Ascending aorta (tissue), 2 donors: ENCODE measurements around the gene KMT5C. TPM values are rescaled to one million over a fixed set of nuclear protein-coding genes. Genes with fewer than 3 reads are reported as not detected.

Source experiments
- DNase-seq, 2 donors: peaks; one replicate each; pipeline ENCODE4 v3.0.0-alpha.2; 2019; ENCODE audit warnings: low spot score in 2 of 2
- H3K27ac ChIP-seq, 2 donors: fragments of 200-600 bp; sonication (generic); one replicate each; pipeline ENCODE4 v1.5.1; 2016 to 2017; ENCODE audit warnings: mild to moderate bottlenecking in 1 of 2
- H3K27me3 ChIP-seq: fragments of 200-600 bp; sonication (generic); one replicate; pipeline ENCODE4 v1.5.1; 2017
- H3K36me3 ChIP-seq, 2 donors: fragments of 200-600 bp; sonication (generic); one replicate each; pipeline ENCODE4 v1.5.1; 2016
- H3K4me1 ChIP-seq, 2 donors: fragments of 200-600 bp; sonication (generic); one replicate each; pipeline ENCODE4 v1.5.1; 2016 to 2017; ENCODE audit warnings: mild to moderate bottlenecking in 1 of 2
- H3K4me3 ChIP-seq, 2 donors: fragments of 200-600 bp; sonication (generic); one replicate each; pipeline ENCODE4 v1.5.1; 2016 to 2017; ENCODE audit warnings: mild to moderate bottlenecking in 1 of 2
- H3K9me3 ChIP-seq, 2 donors: fragments of 200-600 bp; sonication (generic); one replicate each; pipeline ENCODE4 v1.5.1; 2016
- CTCF ChIP-seq, 3 experiments: fragments of 200-600 bp in 2 of 3; fragments of 450-650 bp in 1 of 3; sonication (generic) in 2 of 3; IDR thresholded peaks; one replicate each; pipeline ENCODE4 v1.5.1; 2016 to 2019; ENCODE audit warnings: antibody characterized with exemption in 3 of 3, mild to moderate bottlenecking in 1 of 3, moderate library complexity in 1 of 3
- intact Hi-C: fragments of 100-400 bp; cut with DNase I; formaldehyde crosslinking; loops from one replicate; pipeline ENCODE4 v1.15.1; 2023
- total RNA-seq: library from RNA; depleted of rRNA; stranded (reverse); fragments of >200 nt; gene quantifications from one replicate; pipeline ENCODE4 v1.1.0, GENCODE V29; 2016

Gene KMT5C
- total RNA-seq, 1 donor from 2014 or later, result 21.7 TPM

DNA sequence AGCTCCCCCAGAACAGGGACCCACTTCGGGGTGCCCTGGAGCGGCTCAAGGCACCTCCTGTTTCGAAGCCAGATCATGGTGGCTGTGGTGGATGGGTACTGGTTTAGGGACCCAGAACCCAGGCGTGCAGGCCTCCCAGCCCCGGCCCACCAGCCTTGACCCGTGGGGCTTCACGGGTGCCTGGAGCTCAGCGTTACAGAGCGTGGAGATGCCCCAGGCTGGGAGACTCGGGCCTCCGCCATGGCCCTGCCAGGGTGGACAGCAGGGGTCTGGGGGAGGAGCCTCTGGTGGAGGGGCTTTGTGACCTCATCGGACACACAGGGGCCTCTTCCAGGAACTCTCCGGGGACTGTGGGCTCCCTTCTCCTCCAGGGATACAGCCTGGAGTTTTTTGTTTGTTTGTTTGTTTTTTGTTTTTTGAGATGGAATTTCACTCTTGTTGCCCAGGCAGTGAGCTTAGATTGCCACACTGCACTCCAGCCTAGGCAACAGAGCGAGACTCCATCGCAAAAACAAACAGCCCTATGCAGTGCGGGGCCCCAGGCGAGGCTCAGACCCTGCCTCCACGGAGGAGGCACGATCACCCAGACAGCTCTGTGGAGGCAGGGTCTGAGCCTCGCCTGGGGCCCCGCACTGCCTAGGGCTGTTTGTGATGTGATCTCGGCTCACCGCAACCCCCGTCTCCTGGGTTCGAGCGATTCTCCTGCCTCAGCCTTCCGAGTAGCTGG lies 23.5 kb downstream of the KMT5C start, which contains the start of gene GARIN5B:
TSS of gene GARIN5B (minus strand) at position 271 of the 727 bp plus-strand sequence. CDS start at position 77, 194 bp downstream.
- intact Hi-C loops, result no loop called here
- Histone ChIP-seq H3K4me1 (no peaks in the 10 kb centered on the region), H3K27me3 (no peaks in the 10 kb centered on the region), H3K9me3 (no peaks in the 10 kb centered on the region), H3K27ac (no peak within 1 kb of the TSS), H3K4me3 (no peak within 1 kb of the TSS), H3K36me3 (no peaks in the 10 kb centered on the region)
- TF ChIP-seq CTCF (IDR thresholded peaks at IDR 0.05), result no peak
- DNase-seq, result no peak

DNA sequence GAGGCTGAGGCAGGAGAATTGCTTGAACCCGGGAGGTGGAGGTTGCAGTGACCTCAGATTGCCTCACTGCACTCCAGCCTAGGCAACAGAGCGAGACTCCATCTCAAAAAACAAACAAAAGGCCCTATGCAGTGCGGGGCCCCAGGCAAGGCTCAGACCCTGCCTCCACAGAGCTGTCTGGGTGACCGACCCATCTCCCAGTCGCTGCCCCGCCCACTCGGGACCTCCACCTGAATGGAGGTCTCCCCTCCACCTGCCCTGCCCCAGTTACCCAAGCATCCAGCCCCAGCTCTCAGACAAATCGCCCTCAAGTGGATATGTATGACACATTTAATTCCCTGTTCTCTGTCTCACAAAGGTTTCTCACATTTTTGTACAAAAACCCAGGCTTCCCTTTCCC lies 25.6 kb downstream of the KMT5C start:
- Histone ChIP-seq H3K27ac (no peak overlapping the region), H3K4me1 (peaks cover 0 to 5% of the 10 kb centered on the region in 2 donors), H3K9me3 (no peaks in the 10 kb centered on the region), H3K36me3 (no peaks in the 10 kb centered on the region), H3K4me3 (no peak overlapping the region), H3K27me3 (peaks cover 8% of the 10 kb centered on the region)
- TF ChIP-seq CTCF (IDR thresholded peaks at IDR 0.05), result no peak
- DNase-seq, result no peak
- intact Hi-C loops, result no loop called here

DNA sequence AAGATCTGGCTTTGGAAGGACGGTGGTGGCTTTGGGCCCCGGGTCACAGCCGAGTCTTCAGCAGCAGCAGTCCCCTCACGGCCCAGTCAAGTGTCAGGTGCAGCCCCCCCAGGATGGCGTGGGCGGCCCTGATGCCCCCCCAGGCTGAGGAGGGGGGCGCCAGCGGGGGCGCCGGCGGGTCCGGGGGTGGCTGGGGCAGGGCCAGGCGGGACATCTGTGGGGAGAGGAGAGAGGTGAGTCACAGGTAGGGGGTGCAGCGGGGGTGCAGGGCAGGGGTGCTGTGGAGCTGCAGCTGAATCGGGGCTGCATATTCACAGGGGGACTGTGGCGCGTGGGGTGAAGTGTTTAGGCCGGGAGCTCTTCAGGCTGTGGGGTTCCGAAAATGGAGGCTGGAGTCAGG lies 26.3 kb downstream of the KMT5C start:
- TF ChIP-seq CTCF (IDR thresholded peaks at IDR 0.05), result no peak
- H3K27ac ChIP-seq, result no peak overlapping the region
- no peak for DNase-seq
- H3K4me3 ChIP-seq, result no peak overlapping the region
- intact Hi-C loops, result no loop called here
- H3K36me3 ChIP-seq, result no peaks in the 10 kb centered on the region
- no peaks in the 10 kb centered on the region for H3K9me3 ChIP-seq
- H3K4me1 ChIP-seq, result peaks cover 0 to 5% of the 10 kb centered on the region in 2 donors
- peaks cover 8% of the 10 kb centered on the region for H3K27me3 ChIP-seq

DNA sequence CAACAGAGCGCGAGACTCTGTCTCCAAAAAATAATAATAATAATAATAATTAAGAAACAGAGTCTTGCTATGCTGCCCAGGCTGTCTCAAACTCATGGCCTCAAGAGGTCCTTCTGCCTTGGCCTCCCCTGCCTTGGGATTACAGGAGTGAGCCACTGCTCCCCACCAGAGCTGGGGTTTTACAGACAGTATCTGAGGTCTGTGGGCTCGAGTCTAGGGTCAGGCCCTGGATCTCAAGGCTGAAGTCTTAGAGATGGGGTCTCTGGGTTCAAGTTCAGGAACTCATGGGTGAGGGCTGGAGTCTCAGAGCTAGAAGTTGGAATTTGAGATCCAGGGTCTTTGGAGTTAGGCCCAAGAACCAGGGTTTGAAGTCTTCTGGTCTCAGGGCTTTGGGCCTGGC lies 27.1 kb downstream of the KMT5C start:
- no peak for DNase-seq
- peaks cover 8% of the 10 kb centered on the region for H3K27me3 ChIP-seq

GRCh38 chr19:55368106-55368505 lies 28.4 kb downstream of the KMT5C start:
- H3K27ac ChIP-seq, result no peak overlapping the region
- TF ChIP-seq CTCF (IDR thresholded peaks at IDR 0.05), result no peak
- H3K4me3 ChIP-seq, result no peak overlapping the region
- no peaks in the 10 kb centered on the region for H3K9me3 ChIP-seq
- no peak for DNase-seq
- peaks cover 0 to 5% of the 10 kb centered on the region in 2 donors for H3K4me1 ChIP-seq
- intact Hi-C loops, result no loop called here
- H3K36me3 ChIP-seq, result no peaks in the 10 kb centered on the region
- H3K27me3 ChIP-seq, result peaks cover 8% of the 10 kb centered on the region

More for the DNA sequence above, 27.1 kb downstream of the KMT5C start:
- Histone ChIP-seq H3K36me3 (no peaks in the 10 kb centered on the region), H3K9me3 (no peaks in the 10 kb centered on the region), H3K27ac (no peak overlapping the region), H3K4me3 (no peak overlapping the region), H3K4me1 (peaks cover 0 to 5% of the 10 kb centered on the region in 2 donors)
- intact Hi-C loops, result no loop called here
- TF ChIP-seq CTCF (IDR thresholded peaks at IDR 0.05), result no peak
